Naive B cell (primary cell): ENCODE measurements around the gene SLC27A2. TPM values are rescaled to one million over a fixed set of nuclear protein-coding genes. Genes with fewer than 3 reads are reported as not detected.
A peak's percentile ranks its signal among the peaks of the same experiment; 100 is the strongest.
"Not testable (repeated sequence)": the region's sequence is repeated elsewhere in the genome, so short reads cannot be mapped to it uniquely, and the experiment has no call there.

Experiments
- ATAC-seq, 2 donors: fragments of 150-1000 bp; cut with Tn5 transposase; 2 replicates each; pipeline ENCODE4 v1.10.0; 2021; ENCODE audit warnings: low read depth in 2 of 2, mild to moderate bottlenecking in 2 of 2, moderate library complexity in 2 of 2
- DNase-seq: peaks from one replicate; pipeline ENCODE4 v3.0.0; 2022
- H3K27ac Mint-ChIP-seq, 6 donors: one replicate each; pipeline ENCODE4 v1.8.0; 2020 to 2022; ENCODE audit warnings: mild to moderate bottlenecking in 6 of 6, mixed read lengths in 6 of 6, moderate library complexity in 5 of 6, inconsistent platforms in 2 of 6
- H3K27me3 Mint-ChIP-seq, 3 donors: one replicate each; pipeline ENCODE4 v1.8.0; 2021 to 2022; ENCODE audit warnings: mixed read lengths in 3 of 3, mild to moderate bottlenecking in 1 of 3
- H3K36me3 Mint-ChIP-seq, 2 donors: one replicate each; pipeline ENCODE4 v1.8.0; 2020 to 2022; ENCODE audit warnings: mixed read lengths in 2 of 2, inconsistent platforms in 1 of 2, mild to moderate bottlenecking in 1 of 2
- H3K4me1 Mint-ChIP-seq, 3 donors: one replicate each; pipeline ENCODE4 v1.8.0; 2020 to 2022; ENCODE audit warnings: mixed read lengths in 3 of 3, inconsistent platforms in 1 of 3, mild to moderate bottlenecking in 1 of 3, moderate library complexity in 1 of 3
- H3K4me3 Mint-ChIP-seq, 8 donors: one replicate each; pipeline ENCODE4 v1.8.0; 2020 to 2022; ENCODE audit warnings: mild to moderate bottlenecking in 8 of 8, mixed read lengths in 8 of 8, moderate library complexity in 8 of 8, inconsistent platforms in 2 of 8
- H3K9me3 Mint-ChIP-seq, 7 donors: one replicate each; pipeline ENCODE4 v1.8.0; 2020 to 2022; ENCODE audit warnings: mixed read lengths in 7 of 7, mild to moderate bottlenecking in 5 of 7, inconsistent platforms in 2 of 7, moderate library complexity in 1 of 7
- polyA plus RNA-seq, 6 donors: library from polyadenylated mRNA; unstranded; fragments of 300-500 nt; fragmentation: Illumina TruSeq; gene quantifications; one replicate each; pipeline ENCODE4 v1.2.3, GENCODE V29; 2021; ENCODE audit warnings: low read depth in 6 of 6

SLC27A2 gene
- polyA plus RNA-seq, 6 donors from 2014 or later = 0.13 to 1.0 TPM; not detected in 4

DNA sequence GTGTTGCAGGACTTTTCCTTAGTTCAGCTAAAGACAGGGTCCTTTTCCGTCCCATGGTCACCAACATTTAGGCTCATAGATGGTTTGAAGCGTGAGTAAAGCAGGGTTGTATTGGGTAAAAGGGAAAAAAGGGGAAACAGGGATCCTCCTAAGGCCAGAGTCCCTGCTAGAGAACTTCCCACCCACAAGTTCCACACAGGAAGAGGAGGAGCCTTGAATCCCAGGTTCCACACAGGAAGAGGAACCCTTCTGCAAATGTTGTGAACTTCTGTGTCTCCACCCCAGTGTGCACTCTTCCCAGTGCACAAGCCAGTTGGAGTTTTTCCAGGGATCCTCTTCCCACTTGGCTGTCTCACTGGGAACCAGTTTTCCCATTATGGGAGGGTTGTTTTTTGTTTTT, 35.4 kb upstream of the SLC27A2 start:
- H3K27ac Mint-ChIP-seq = no peak overlapping the region
- H3K9me3 Mint-ChIP-seq = no peaks in the 10 kb centered on the region
- DNase-seq = no peak
- H3K4me3 Mint-ChIP-seq = no peak overlapping the region
- no peaks in the 10 kb centered on the region for H3K27me3 Mint-ChIP-seq
- no peak for ATAC-seq
- peaks cover 0 to 5% (median 0%) of the 10 kb centered on the region in 3 donors for H3K4me1 Mint-ChIP-seq
- H3K36me3 Mint-ChIP-seq = no peaks in the 10 kb centered on the region

DNA sequence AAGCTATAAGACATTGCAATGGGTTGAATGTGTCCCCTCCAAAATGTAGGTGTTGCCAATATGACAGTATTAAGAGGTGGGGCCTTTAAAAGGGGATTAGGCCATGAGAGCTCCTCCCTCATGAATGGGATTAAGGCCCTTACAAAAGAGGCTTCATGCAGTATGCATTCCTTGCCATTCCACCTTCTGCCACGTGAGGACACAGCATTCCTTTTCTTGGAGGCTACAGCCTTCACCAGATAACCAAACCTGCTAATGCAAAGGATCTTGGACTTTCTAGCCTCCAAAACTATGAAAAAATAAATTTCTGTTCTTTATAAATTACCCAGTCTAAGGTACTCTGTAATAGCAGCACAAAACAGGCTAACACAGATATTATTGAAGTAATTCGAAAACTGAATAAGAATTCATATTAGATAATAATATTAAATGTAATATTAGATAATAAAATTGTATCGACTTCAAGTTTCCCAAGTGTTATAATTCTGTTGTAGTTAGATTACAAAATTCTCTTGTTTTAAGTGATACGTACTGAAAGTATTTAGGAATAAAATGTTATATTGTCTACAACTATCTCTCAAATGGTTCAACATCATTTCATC, 33.5 kb upstream of the SLC27A2 start:
- Mint-ChIP-seq H3K36me3 (no peaks in the 10 kb centered on the region), H3K9me3 (peaks cover 0 to 6% (median 0%) of the 10 kb centered on the region in 7 donors), H3K4me3 (no peak overlapping the region), H3K4me1 (peaks cover 0 to 5% (median 0%) of the 10 kb centered on the region in 3 donors), H3K27me3 (no peaks in the 10 kb centered on the region), H3K27ac (no peak overlapping the region)
- DNase-seq (no peak), ATAC-seq (no peak)

DNA sequence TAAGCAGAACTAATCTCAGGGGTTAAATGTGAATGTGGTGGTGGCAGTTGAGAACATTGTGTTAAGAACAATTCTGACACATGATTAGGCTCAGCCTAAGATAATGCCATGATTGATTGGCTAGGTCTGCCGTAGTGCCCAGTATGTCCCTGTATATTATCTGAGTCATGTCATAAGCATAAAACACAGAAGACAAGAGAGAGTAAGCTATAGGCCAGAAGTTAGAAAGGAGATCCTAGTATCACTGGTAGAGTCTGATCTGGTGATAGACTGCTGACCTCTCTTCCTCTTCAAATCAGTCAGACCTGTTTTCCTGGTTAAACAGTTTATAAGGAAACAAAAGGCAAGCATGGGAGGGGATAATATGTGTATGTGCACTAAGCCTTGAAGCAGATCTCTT, 32.9 kb upstream of the SLC27A2 start:
- peak overlapping the region in 1 of 6 donors; percentile 9 for H3K27ac Mint-ChIP-seq
- peaks cover 0 to 5% (median 0%) of the 10 kb centered on the region in 3 donors for H3K4me1 Mint-ChIP-seq
- no peaks in the 10 kb centered on the region for H3K27me3 Mint-ChIP-seq
- no peak overlapping the region for H3K4me3 Mint-ChIP-seq
- no peaks in the 10 kb centered on the region for H3K36me3 Mint-ChIP-seq
- H3K9me3 Mint-ChIP-seq = peaks cover 0 to 8% (median 0%) of the 10 kb centered on the region in 7 donors
- DNase-seq (no peak), ATAC-seq (no peak)

DNA sequence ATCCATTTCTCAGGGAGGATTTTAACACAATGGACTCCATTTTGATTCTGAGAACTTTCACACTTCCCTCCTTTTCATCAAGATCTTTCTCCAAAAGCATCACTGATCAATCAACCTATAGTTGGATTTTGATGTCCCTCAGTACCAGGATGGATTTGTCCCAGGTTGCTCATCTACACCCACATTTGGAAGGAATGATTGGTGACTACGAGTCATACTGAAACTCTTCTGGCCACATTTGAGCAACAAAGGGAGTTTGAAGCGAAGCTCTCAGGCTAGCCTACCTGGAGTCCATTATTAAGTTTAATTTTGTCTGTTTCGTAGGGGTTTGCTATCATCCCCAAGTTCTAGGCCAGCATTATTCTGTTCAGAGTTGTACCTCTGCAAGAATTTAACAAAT, 31.6 kb upstream of the SLC27A2 start:
- no peak for DNase-seq

DNA sequence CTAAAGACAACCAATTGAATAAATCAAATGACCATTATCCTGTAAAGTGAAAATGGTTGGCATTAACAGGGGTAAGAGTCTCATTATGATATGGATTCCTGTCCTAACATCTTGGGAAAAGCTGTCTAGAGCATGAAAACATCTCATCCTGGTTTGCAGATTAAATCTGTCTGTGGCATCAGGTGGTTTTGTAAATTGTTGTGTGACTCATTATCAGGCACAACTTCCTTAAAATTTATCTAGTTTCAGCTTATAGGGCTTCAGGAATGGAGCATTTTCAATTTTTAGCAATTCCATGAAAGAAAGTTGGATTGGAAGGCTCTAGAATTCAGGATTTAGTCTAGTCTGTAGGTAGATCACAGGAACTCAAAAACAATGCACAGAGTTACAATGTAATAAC, 31.1 kb upstream of the SLC27A2 start:
- ATAC-seq (no peak), DNase-seq (no peak)
- Mint-ChIP-seq H3K36me3 (no peaks in the 10 kb centered on the region), H3K9me3 (peaks cover 0 to 20% (median 6%) of the 10 kb centered on the region in 7 donors), H3K4me3 (no peak overlapping the region), H3K27me3 (no peaks in the 10 kb centered on the region), H3K4me1 (no peaks in the 10 kb centered on the region), H3K27ac (no peak overlapping the region)

More for the DNA sequence above, 31.6 kb upstream of the SLC27A2 start:
- peaks cover 0 to 15% (median 2%) of the 10 kb centered on the region in 7 donors for H3K9me3 Mint-ChIP-seq
- peaks cover 0 to 4% (median 0%) of the 10 kb centered on the region in 3 donors for H3K4me1 Mint-ChIP-seq
- H3K27ac Mint-ChIP-seq = no peak overlapping the region
- H3K36me3 Mint-ChIP-seq = no peaks in the 10 kb centered on the region
- H3K27me3 Mint-ChIP-seq = no peaks in the 10 kb centered on the region
- no peak overlapping the region for H3K4me3 Mint-ChIP-seq
- ATAC-seq = no peak

DNA sequence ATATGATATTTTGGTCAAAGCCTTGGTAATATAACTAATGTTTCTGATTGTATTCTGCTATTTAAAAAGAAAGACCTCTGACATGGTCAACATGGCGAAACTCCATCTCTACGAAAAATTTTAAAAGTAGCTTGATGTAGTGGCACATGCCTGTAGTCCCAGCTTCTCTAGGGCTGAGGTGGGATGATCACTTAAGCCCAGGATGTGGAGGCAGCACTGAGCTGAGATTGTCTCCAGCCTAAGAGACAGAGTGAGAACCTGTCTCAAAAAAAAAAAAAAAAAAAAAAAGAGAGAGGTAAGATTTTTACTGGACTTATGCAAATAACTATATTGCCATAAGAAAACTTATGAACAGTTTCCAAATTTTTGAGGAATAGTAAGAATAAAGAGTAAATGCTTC, 30.5 kb upstream of the SLC27A2 start:
- Mint-ChIP-seq H3K27me3 (no peaks in the 10 kb centered on the region), H3K4me1 (no peaks in the 10 kb centered on the region), H3K9me3 (peaks cover 0 to 27% (median 7%) of the 10 kb centered on the region in 7 donors), H3K27ac (peak overlapping the region in 1 of 6 donors; percentile 20), H3K36me3 (no peaks in the 10 kb centered on the region), H3K4me3 (no peak overlapping the region)
- DNase-seq (no peak), ATAC-seq (no peak)

DNA sequence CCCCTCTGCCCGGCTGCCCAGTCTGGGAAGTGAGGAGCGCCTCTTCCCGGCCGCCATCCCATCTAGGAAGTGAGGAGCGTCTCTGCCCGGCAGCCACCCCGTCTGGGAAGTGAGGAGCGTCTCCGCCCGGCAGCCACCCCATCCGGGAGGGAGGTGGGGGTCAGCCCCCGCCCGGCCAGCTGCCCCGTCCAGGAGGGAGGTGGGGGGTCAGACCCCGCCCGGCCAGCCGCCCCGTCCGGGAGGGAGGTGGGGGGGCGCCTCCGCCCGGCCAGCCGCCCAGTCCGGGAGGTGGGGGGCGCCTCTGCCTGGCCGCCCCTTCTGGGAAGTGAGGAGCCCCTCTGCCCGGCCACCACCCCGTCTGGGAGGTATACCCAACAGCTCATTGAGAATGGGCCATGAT, 23.8 kb upstream of the SLC27A2 start:
- H3K4me1 Mint-ChIP-seq, DNase-seq, H3K27me3 Mint-ChIP-seq, H3K4me3 Mint-ChIP-seq, ATAC-seq, H3K27ac Mint-ChIP-seq: not testable (repeated sequence)
- H3K36me3 Mint-ChIP-seq = peaks cover 6 to 13% of the 10 kb centered on the region in 2 donors
- peaks cover 0 to 45% (median 24%) of the 10 kb centered on the region in 7 donors for H3K9me3 Mint-ChIP-seq

DNA sequence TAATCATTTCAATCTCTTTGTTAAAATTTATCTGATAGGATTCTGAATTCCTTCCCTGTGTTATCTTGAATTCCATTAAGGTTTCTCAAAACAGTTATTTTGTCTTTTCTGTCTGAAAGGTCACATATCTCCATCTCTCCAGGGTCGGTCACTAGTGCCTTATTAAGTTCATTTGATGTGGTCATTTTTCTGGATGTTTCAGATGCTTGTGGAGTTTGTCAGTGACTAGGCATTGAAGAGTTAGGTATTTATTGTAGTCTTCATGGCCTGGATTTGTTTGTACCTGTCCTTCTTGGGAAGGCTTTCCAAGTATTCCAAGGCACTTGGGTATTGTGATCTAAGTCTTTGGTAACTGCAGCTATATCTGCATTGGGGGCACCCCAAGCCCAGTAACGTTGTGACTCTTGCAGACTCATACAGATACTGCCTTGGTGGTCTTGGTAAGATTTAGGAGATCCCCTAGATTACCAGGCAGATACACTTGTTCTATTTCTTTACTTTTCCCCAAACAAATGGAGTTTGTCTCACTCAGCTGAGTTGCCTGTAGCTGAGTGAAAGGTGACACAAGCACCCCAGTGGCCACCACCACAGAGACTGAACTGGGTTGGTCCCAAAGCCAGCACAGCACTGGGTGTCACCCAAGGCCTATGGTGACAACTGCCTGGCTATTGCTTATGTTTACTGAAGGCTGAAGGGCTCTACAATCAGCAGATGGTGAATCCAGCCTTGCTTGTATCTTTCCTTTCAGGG, 18.9 kb upstream of the SLC27A2 start:
- peaks cover 6 to 14% of the 10 kb centered on the region in 2 donors for H3K36me3 Mint-ChIP-seq
- H3K27me3 Mint-ChIP-seq = peaks cover 14 to 19% (median 19%) of the 10 kb centered on the region in 3 donors
- peaks cover 5 to 8% (median 6%) of the 10 kb centered on the region in 3 donors for H3K4me1 Mint-ChIP-seq
- DNase-seq = no peak
- ATAC-seq = no peak
- peaks cover 0 to 19% (median 6%) of the 10 kb centered on the region in 7 donors for H3K9me3 Mint-ChIP-seq
- H3K4me3 Mint-ChIP-seq = no peak overlapping the region
- no peak overlapping the region for H3K27ac Mint-ChIP-seq

DNA sequence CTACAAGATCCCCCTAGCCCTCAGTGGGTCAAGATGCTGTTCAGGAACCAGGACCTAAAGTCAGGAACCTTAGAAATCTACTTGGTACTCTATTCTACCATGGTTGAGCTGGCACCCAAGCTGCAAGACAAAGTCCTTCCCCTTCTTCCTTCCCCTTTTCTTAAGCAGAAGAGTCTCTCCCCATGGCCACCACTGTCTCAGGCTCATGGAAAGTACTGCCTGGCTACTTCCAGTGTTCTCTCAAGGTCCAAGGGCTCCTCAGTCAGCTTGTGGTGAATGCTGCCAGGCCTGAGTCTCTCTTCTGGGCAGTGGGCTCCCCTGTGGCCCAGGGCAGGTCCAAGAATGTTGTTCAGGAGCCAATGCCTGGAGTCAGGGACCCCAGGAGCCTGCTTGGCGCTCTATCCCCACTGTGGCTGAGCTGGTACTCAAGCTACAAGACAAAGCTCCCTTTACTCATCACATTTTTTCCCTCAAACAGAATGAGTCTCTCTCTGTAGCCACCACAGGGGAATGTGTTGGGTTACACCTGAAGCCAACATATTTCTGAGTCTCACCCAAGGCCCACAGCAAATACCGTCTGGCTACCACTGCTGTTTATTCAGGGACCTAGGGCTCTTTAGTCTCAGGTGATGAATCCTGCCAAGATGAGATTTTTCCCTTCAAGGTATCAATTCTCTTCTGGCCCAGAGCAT, 18.1 kb upstream of the SLC27A2 start:
- peaks cover 14 to 22% (median 19%) of the 10 kb centered on the region in 3 donors for H3K27me3 Mint-ChIP-seq

DNA sequence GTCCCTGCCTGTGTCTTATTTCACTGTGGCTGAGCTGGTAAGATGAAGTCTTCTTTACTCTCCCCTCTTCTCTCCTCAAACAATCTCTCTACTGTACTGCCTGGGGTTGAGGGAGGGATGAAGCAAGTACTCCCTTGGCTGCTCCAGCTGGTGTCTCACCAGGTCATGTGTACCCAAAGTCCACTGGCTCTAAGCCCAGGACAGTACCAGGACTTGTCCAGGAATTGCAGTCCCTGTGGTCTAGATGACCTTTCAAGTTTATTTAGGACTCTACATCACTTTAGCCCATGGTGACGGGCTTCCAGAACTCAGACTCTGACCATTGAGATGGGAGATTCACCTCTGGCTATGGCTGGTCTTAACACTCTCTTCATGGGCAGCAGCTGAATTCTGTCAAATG, 17.5 kb upstream of the SLC27A2 start:
- H3K36me3 Mint-ChIP-seq = peaks cover 0 to 8% of the 10 kb centered on the region in 2 donors
- H3K4me1 Mint-ChIP-seq = peaks cover 5 to 8% (median 6%) of the 10 kb centered on the region in 3 donors
- ATAC-seq (no peak), DNase-seq (no peak)
- H3K4me3 Mint-ChIP-seq = no peak overlapping the region
- peaks cover 0 to 8% (median 2%) of the 10 kb centered on the region in 7 donors for H3K9me3 Mint-ChIP-seq
- no peak overlapping the region for H3K27ac Mint-ChIP-seq
- H3K27me3 Mint-ChIP-seq = peaks cover 14 to 22% (median 19%) of the 10 kb centered on the region in 3 donors

More for the DNA sequence above, 18.1 kb upstream of the SLC27A2 start:
- DNase-seq (no peak), ATAC-seq (peak in 1 of 2 donors; percentile 58)
- H3K9me3 Mint-ChIP-seq = peaks cover 0 to 14% (median 6%) of the 10 kb centered on the region in 7 donors
- H3K27ac Mint-ChIP-seq = peak overlapping the region in 1 of 6 donors; percentile 47
- H3K36me3 Mint-ChIP-seq = peaks cover 4 to 13% of the 10 kb centered on the region in 2 donors
- no peak overlapping the region for H3K4me3 Mint-ChIP-seq
- H3K4me1 Mint-ChIP-seq = peaks cover 5 to 8% (median 6%) of the 10 kb centered on the region in 3 donors

DNA sequence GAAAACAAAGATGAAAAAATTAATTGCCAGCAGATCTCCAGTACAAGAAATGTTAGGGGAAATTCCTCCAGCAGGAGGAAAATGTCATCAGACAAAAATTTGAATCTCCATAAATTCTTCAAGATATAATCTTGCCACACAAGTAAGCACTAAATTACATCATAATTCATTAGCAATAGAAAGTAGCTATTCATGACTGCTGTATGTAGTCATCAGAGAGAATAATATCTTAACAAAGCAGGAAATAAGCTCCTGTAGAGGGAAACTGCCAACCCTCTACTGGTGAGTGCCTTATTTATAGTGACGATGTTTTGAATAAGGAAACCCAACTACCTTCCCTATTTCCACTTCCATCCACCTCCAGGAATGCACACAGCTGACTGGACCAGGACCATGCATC, 15.8 kb upstream of the SLC27A2 start:
- no peak overlapping the region for H3K27ac Mint-ChIP-seq
- no peak for ATAC-seq
- H3K4me3 Mint-ChIP-seq = no peak overlapping the region
- H3K36me3 Mint-ChIP-seq = peaks cover 0 to 9% of the 10 kb centered on the region in 2 donors
- H3K27me3 Mint-ChIP-seq = peaks cover 10 to 22% (median 19%) of the 10 kb centered on the region in 3 donors
- peaks cover 5 to 8% (median 6%) of the 10 kb centered on the region in 3 donors for H3K4me1 Mint-ChIP-seq
- no peak for DNase-seq
- H3K9me3 Mint-ChIP-seq = peaks cover 0 to 4% (median under 1%) of the 10 kb centered on the region in 7 donors

DNA sequence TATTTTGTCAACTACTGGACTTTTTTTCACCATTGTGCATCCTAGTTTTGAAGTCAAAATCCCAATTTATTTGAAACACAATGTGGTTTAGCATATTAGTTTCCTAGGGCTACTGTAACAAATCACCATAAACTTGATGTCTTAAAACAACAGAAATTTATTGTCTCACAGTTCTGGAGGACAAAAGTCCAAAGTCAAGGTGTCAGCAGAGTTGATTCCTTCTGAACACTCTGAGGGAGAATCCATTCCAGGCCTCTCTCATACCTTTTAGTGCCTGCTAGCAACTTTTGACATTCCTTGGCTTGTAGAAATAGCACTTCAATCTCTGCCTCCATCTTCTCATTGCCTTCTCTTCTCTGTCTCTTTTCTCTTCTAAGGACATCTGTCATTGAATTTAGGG, 14.9 kb upstream of the SLC27A2 start:
- ATAC-seq = no peak
- peaks cover 1 to 13% (median 6%) of the 10 kb centered on the region in 7 donors for H3K9me3 Mint-ChIP-seq

DNA sequence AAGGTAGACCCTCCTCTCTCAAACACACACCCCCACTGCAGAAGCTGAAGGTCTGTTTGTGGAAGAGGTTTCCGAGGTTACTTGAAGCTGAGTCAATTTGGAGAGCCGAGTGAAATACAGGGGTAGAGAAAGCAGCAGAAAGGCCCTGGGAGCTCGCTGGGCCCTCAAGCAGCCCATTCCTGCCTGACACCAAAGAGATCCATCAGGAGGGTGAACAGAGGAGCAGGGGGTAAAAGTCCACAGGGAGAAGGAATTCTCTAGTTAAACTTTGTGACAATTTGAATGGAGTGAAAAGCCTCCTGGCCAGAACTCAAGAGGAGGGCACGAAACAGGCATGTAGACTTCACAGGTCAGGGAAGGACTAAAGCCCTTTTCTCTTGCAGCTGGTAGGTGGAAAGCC, 13.6 kb upstream of the SLC27A2 start:
- peaks cover 0 to 8% of the 10 kb centered on the region in 2 donors for H3K36me3 Mint-ChIP-seq
- peaks cover 0 to 9% (median 5%) of the 10 kb centered on the region in 7 donors for H3K9me3 Mint-ChIP-seq
- DNase-seq = no peak
- no peak overlapping the region for H3K27ac Mint-ChIP-seq
- H3K4me1 Mint-ChIP-seq = peaks cover 5 to 6% (median 6%) of the 10 kb centered on the region in 3 donors
- H3K4me3 Mint-ChIP-seq = no peak overlapping the region
- peaks cover 5 to 13% (median 13%) of the 10 kb centered on the region in 3 donors for H3K27me3 Mint-ChIP-seq
- ATAC-seq = no peak

More for the DNA sequence above, 14.9 kb upstream of the SLC27A2 start:
- Mint-ChIP-seq H3K27me3 (peaks cover 9 to 22% (median 19%) of the 10 kb centered on the region in 3 donors), H3K36me3 (peaks cover 0 to 16% of the 10 kb centered on the region in 2 donors), H3K4me3 (no peak overlapping the region), H3K4me1 (peaks cover 5 to 8% (median 6%) of the 10 kb centered on the region in 3 donors), H3K27ac (no peak overlapping the region)
- no peak for DNase-seq
